ENCODE measurements around the gene TMEM258. TPM values are rescaled to one million over a fixed set of nuclear protein-coding genes. Genes with fewer than 3 reads are reported as not detected.

The TMEM258 gene
- total and polyA plus RNA-seq, 4 donors: 73.2 to 213 (median 136) TPM

DNA sequence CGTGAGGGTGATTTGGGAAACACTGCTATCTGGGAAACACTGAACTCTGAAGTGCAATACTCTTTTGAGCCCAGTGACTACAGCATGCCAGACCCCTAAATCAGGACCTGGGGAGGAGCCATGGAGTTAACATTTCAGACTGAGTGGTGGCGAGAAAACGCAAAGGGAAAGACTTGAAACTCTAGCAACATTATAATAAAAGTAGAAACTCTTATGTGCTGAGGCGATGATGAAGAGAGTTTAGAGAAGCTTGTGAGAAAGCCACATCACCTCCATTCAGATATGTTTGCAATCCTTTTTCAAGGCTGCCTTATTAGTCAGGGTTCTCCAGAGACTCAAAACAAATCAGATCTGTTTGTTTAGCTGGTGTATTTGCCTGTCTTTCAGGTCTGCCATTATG lies 2.2 kb upstream of the TMEM258 start:
- Histone ChIP-seq H3K4me3 (ENCODE audit: low read length in 2 of 2) (no peak overlapping the region), H3K9me3 (ENCODE audit: control insufficient read depth, low read length) (no peaks in the 10 kb centered on the region), H3K27ac (ENCODE audit: low read depth in 1 of 2, low read length in 2 of 2) (no peak overlapping the region), H3K4me1 (ENCODE audit: control insufficient read depth in 1 of 2, insufficient read depth in 2 of 2, low read length in 2 of 2) (no peaks in the 10 kb centered on the region), H3K36me3 (ENCODE audit: control insufficient read depth in 1 of 2, insufficient read depth in 2 of 2, low read length in 1 of 2) (peaks cover 0 to under 1% of the 10 kb centered on the region in 2 donors), H3K27me3 (ENCODE audit: control insufficient read depth in 1 of 2, insufficient read depth in 2 of 2, low read length in 1 of 2) (no peaks in the 10 kb centered on the region)
- intact Hi-C loops (cut with DNase I): loop anchor here (10.0 kb wide), 2 partner anchors 150 to 520 kb away; no protein-coding TSS in a partner anchor
- ATAC-seq (ENCODE audit: low FRiP score): no peak
- 87 to 88% methylated on average over 4 of the region's 4 CpGs for WGBS, 2 donors
- peak in 1 of 2 donors; percentile 1 for DNase-seq

DNA sequence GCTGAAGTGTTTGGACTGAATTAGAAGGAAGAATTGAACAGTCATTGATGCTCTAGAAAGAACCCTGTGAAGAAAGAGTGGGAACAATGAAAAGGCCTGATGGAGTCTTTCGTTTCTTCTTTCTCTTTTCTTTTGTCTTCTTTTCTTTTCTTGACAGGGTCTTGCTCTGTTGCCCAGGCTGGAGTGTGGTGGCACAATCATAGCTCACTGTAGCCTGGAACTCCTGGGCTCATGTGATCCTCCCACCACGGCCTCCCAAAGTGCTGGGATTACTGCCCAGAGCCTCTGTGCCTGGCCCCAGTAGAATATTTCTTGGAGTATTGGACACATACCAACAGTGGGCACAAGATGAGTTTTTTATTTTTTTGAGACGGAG lies 1.4 kb upstream of the TMEM258 start:
- Histone ChIP-seq H3K27ac (ENCODE audit: low read depth in 1 of 2, low read length in 2 of 2) (no peak overlapping the region), H3K9me3 (ENCODE audit: control insufficient read depth, low read length) (no peaks in the 10 kb centered on the region), H3K27me3 (ENCODE audit: control insufficient read depth in 1 of 2, insufficient read depth in 2 of 2, low read length in 1 of 2) (no peaks in the 10 kb centered on the region), H3K4me3 (ENCODE audit: low read length in 2 of 2) (no peak overlapping the region), H3K4me1 (ENCODE audit: control insufficient read depth in 1 of 2, insufficient read depth in 2 of 2, low read length in 2 of 2) (no peaks in the 10 kb centered on the region), H3K36me3 (ENCODE audit: control insufficient read depth in 1 of 2, insufficient read depth in 2 of 2, low read length in 1 of 2) (peaks cover 0 to 3% of the 10 kb centered on the region in 2 donors)
- ATAC-seq (ENCODE audit: low FRiP score) (no peak), DNase-seq (peak in 1 of 2 donors; percentile 23)
- WGBS, 2 donors: 26 to 32% methylated on average over 3 of the region's 3 CpGs
- intact Hi-C loops (cut with DNase I): loop anchor here (10.0 kb wide), 2 partner anchors 151 to 521 kb away; no protein-coding TSS in a partner anchor

DNA sequence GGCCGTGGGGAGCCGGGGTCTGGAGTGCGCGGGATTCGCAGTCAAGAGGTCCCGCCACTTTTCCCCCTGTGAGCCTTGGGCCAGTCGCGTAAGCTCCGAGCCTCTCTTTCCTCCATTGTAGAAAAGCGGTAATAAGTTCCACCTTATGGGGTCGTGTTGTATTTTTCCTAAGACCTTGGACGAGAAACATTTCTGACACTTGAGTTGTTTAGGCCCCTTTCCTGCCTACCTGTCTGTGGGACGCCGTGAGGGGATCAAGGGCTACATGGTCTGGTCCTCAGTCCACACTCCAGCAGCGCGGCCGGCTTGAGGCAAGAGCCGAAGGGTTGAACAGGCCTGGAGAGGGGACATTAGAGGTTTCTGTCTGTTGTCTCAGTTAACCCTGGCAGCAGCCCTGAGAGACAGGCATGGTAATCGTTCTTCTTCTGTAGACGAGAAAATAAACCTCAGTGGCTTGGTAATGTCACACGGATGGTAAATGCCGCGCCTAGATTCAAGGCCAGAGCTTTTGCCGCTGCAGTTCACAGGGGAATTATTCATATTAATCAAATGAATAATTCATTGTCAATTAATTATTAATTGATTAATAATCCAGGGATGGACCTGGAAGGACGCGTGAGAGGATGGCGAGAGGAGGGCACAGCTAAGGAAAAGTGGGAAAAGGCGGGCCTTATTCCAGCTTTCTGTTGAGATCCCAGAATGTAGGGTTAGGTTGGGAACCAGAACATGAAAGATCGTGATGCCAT lies 857 bp upstream of the TMEM258 start:
- H3K4me1 ChIP-seq (ENCODE audit: control insufficient read depth in 1 of 2, insufficient read depth in 2 of 2, low read length in 2 of 2): no peaks in the 10 kb centered on the region
- WGBS, 2 donors: 3 to 4% methylated on average over 29 of the region's 29 CpGs
- no peaks in the 10 kb centered on the region for H3K27me3 ChIP-seq (ENCODE audit: control insufficient read depth in 1 of 2, insufficient read depth in 2 of 2, low read length in 1 of 2)
- intact Hi-C loops (cut with DNase I): loop anchor here (10.0 kb wide), 2 partner anchors 152 to 522 kb away; no protein-coding TSS in a partner anchor
- DNase-seq (no peak), ATAC-seq (ENCODE audit: low FRiP score) (no peak)
- H3K4me3 ChIP-seq (ENCODE audit: low read length in 2 of 2): peak overlapping the region; percentile 53 to 65
- no peak overlapping the region for H3K27ac ChIP-seq (ENCODE audit: low read depth in 1 of 2, low read length in 2 of 2)
- H3K9me3 ChIP-seq (ENCODE audit: control insufficient read depth, low read length): no peaks in the 10 kb centered on the region
- peaks cover 0 to 3% of the 10 kb centered on the region in 2 donors for H3K36me3 ChIP-seq (ENCODE audit: control insufficient read depth in 1 of 2, insufficient read depth in 2 of 2, low read length in 1 of 2)

DNA sequence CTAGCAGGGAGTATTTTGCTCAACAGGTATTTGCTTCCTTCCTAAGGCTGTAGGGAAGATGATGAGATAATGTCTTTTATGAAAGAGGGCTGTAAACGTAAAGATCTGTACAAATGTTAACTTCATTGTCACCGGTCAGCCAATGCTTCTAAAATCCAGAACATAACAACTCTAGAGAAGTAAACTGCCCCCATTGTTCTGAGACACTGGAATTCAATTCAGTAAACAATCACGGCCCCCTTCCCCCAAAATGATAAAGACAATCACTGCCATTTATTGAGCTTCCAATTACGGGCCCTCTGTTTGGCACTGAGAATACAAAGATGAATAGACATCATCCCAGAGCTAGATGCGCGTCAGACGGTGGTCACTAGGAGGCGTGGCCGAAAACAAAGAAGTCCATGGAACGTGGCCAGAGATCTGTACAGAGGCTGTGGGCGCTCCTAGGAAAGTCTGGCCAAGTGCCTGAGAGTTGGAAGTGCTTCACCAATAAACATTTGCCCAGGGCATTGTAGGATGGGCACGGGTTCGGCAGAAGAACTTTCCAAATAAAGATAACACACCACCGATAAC lies 576 bp downstream of the TMEM258 start:
- WGBS, 2 donors: 3 to 5% methylated on average over 14 of the region's 14 CpGs

DNA sequence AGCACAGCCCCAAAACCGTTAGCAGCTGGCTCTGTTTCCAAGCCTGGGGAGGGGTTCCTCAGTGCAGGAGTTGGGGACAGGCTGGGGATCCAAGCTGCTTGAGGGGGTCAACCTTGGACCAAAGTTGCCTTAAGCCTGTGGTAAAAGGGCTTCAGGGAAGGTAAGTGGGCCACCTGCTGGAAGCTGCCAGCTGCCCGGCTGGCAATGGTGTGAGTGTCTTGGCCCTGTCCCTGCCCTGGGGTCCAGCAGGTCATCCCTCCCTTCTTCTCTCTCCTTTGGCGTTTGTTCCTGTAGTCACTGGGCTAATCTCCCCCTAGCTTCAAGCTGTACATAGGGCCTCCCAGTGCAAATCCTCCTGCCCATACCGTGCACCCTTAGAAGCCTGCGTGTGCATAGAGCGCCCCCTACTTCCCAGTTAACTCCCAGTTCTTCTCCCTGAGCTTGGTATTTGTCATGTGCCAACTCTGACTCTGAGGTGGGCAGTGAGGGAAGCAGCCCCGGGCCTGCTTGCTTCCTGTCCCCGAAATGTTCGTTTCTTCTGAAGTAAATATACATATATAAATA lies 4.4 kb downstream of the TMEM258 start:
- Histone ChIP-seq H3K4me3 (ENCODE audit: low read length in 2 of 2) (no peak overlapping the region), H3K4me1 (ENCODE audit: control insufficient read depth in 1 of 2, insufficient read depth in 2 of 2, low read length in 2 of 2) (no peaks in the 10 kb centered on the region), H3K27me3 (ENCODE audit: control insufficient read depth in 1 of 2, insufficient read depth in 2 of 2, low read length in 1 of 2) (no peaks in the 10 kb centered on the region), H3K9me3 (ENCODE audit: control insufficient read depth, low read length) (no peaks in the 10 kb centered on the region), H3K36me3 (ENCODE audit: control insufficient read depth in 1 of 2, insufficient read depth in 2 of 2, low read length in 1 of 2) (peaks cover 0 to 5% of the 10 kb centered on the region in 2 donors), H3K27ac (ENCODE audit: low read depth in 1 of 2, low read length in 2 of 2) (no peak overlapping the region)
- intact Hi-C loops (cut with DNase I): no loop called here
- 33 to 40% methylated on average over 9 of the region's 9 CpGs for WGBS, 2 donors
- ATAC-seq (ENCODE audit: low FRiP score) (no peak), DNase-seq (no peak)

More for the DNA sequence above, 576 bp downstream of the TMEM258 start:
- H3K27ac ChIP-seq (ENCODE audit: low read depth in 1 of 2, low read length in 2 of 2): peak overlapping the region in 1 of 2 donors; percentile 98
- H3K4me3 ChIP-seq (ENCODE audit: low read length in 2 of 2): peak overlapping the region; percentile 65 to 82
- peaks cover 0 to 5% of the 10 kb centered on the region in 2 donors for H3K36me3 ChIP-seq (ENCODE audit: control insufficient read depth in 1 of 2, insufficient read depth in 2 of 2, low read length in 1 of 2)
- no peaks in the 10 kb centered on the region for H3K4me1 ChIP-seq (ENCODE audit: control insufficient read depth in 1 of 2, insufficient read depth in 2 of 2, low read length in 2 of 2)
- H3K27me3 ChIP-seq (ENCODE audit: control insufficient read depth in 1 of 2, insufficient read depth in 2 of 2, low read length in 1 of 2): no peaks in the 10 kb centered on the region
- peak; percentile 75 to 88 for DNase-seq
- peak; percentile 63 for ATAC-seq (ENCODE audit: low FRiP score)
- intact Hi-C loops (cut with DNase I): loop anchor here (10.0 kb wide), 2 partner anchors 153 to 523 kb away; no protein-coding TSS in a partner anchor
- H3K9me3 ChIP-seq (ENCODE audit: control insufficient read depth, low read length): no peaks in the 10 kb centered on the region

DNA sequence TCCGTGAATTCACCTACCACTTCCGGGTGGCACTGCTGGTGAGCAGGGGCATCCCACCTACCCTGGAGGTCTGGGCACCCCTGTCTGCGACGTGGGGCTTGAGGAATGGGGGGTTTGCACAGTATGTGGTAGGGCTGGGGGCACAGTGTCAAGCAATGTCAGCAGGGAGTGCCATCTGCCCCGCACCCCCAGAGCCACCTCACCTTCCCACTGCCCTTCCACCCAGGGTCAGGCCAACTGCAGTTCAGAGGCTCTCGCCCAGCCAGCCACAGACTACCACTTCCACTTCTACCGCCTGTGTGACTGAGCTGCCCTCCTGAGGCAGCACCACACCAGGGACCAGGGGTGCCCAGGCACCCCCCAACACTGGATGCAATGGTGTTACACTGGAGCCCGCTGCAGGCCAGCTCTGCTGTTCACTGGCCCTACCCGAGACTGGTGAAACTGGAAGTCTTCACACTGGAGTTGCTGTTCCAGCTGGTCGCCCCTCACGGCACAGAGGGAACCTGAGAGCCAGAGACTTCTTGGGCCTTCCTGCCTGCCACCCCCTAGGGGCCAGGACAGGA lies 6.5 kb downstream of the TMEM258 start:
- no peaks in the 10 kb centered on the region for H3K4me1 ChIP-seq (ENCODE audit: control insufficient read depth in 1 of 2, insufficient read depth in 2 of 2, low read length in 2 of 2)
- ATAC-seq (ENCODE audit: low FRiP score): no peak
- peaks cover 0 to 5% of the 10 kb centered on the region in 2 donors for H3K36me3 ChIP-seq (ENCODE audit: control insufficient read depth in 1 of 2, insufficient read depth in 2 of 2, low read length in 1 of 2)
- H3K4me3 ChIP-seq (ENCODE audit: low read length in 2 of 2): no peak overlapping the region
- DNase-seq: no peak
- no peaks in the 10 kb centered on the region for H3K9me3 ChIP-seq (ENCODE audit: control insufficient read depth, low read length)
- intact Hi-C loops (cut with DNase I): no loop called here
- no peak overlapping the region for H3K27ac ChIP-seq (ENCODE audit: low read depth in 1 of 2, low read length in 2 of 2)
- WGBS, 2 donors: 78 to 80% methylated on average over 11 of the region's 11 CpGs
- H3K27me3 ChIP-seq (ENCODE audit: control insufficient read depth in 1 of 2, insufficient read depth in 2 of 2, low read length in 1 of 2): no peaks in the 10 kb centered on the region

DNA sequence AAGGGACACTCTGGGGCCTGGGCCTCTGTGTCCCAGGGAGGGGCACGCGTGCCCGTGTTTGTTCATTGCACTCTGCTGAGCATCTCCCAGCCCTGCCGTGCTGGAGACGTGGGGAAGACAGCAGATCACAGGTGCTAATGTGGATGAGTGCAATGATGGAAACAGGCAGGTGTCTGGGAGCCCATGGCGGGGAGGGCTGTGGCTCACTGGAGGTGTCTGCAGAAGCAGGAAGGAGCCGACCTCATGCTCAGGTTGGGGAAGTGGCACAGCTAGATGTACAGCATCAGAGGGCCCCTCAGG lies 7.9 kb downstream of the TMEM258 start:
- no peak for ATAC-seq (ENCODE audit: low FRiP score)
- WGBS, 2 donors: 73 to 75% methylated on average over 7 of the region's 7 CpGs
- H3K4me3 ChIP-seq (ENCODE audit: low read length in 2 of 2): no peak overlapping the region
- no peaks in the 10 kb centered on the region for H3K27me3 ChIP-seq (ENCODE audit: control insufficient read depth in 1 of 2, insufficient read depth in 2 of 2, low read length in 1 of 2)
- peaks cover 0 to 3% of the 10 kb centered on the region in 2 donors for H3K36me3 ChIP-seq (ENCODE audit: control insufficient read depth in 1 of 2, insufficient read depth in 2 of 2, low read length in 1 of 2)
- intact Hi-C loops (cut with DNase I): no loop called here
- no peaks in the 10 kb centered on the region for H3K4me1 ChIP-seq (ENCODE audit: control insufficient read depth in 1 of 2, insufficient read depth in 2 of 2, low read length in 2 of 2)
- no peak for DNase-seq
- H3K27ac ChIP-seq (ENCODE audit: low read depth in 1 of 2, low read length in 2 of 2): no peak overlapping the region
- H3K9me3 ChIP-seq (ENCODE audit: control insufficient read depth, low read length): no peaks in the 10 kb centered on the region

DNA sequence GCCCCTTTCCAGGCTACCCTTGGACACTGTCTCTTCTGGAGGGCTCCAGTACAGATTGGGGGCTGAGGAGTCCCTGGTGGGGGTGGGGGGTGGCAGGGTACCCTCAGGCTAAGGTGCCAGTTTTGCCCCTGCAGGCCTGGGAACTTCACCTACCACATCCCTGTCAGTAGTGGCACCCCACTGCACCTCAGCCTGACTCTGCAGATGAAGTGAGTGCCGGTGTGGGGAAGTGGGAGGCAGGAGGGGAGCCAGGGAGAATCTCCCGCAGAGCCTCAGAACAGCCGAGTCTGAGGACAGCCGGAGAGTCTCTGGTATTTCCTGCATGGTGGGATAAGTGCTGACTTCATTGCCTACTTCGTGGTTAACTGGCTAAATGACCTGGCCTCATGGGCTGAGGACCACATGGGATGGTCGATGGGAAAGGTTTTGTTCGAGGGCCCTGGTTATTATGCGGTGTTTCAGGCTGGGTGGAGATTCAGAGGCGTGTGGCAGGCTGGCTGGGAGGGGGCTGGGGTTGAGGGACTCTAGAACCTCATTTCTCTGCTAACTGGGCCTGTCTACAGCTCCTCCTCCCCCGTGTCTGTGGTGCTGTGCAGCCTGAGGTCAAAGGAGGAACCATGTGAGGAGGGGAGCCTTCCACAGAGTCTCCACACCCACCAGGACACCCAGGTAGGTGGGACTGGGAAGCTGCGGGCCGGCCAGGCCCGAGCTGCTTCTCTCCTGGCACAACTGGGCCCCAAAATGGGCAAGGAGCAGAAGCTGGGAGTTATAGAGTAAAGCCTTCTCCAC lies 8.5 kb downstream of the TMEM258 start:
- Histone ChIP-seq H3K4me1 (ENCODE audit: control insufficient read depth in 1 of 2, insufficient read depth in 2 of 2, low read length in 2 of 2) (no peaks in the 10 kb centered on the region), H3K9me3 (ENCODE audit: control insufficient read depth, low read length) (no peaks in the 10 kb centered on the region), H3K27ac (ENCODE audit: low read depth in 1 of 2, low read length in 2 of 2) (no peak overlapping the region), H3K4me3 (ENCODE audit: low read length in 2 of 2) (no peak overlapping the region), H3K36me3 (ENCODE audit: control insufficient read depth in 1 of 2, insufficient read depth in 2 of 2, low read length in 1 of 2) (peaks cover 0 to 2% of the 10 kb centered on the region in 2 donors), H3K27me3 (ENCODE audit: control insufficient read depth in 1 of 2, insufficient read depth in 2 of 2, low read length in 1 of 2) (no peaks in the 10 kb centered on the region)
- intact Hi-C loops (cut with DNase I): no loop called here
- DNase-seq (no peak), ATAC-seq (ENCODE audit: low FRiP score) (no peak)
- 49 to 53% methylated on average over 13 of the region's 13 CpGs for WGBS, 2 donors
